NT2/D1 (cell line): Measurements from ENCODE around the gene STRADB.

Source experiments
- DNase-seq: peaks from one replicate; pipeline ENCODE4 v3.0.0-alpha.2; 2011; ENCODE audit warnings: low read depth, low spot score
- H3K27me3 ChIP-seq: 2 replicates; pipeline ENCODE4 v1.6.0; 2011; ENCODE audit warnings: mild to moderate bottlenecking; ENCODE audit not compliant: insufficient read length, insufficient read depth
- H3K36me3 ChIP-seq: 2 replicates; pipeline ENCODE4 v1.6.1; 2011; ENCODE audit warnings: mild to moderate bottlenecking, low read length, mixed read lengths; ENCODE audit not compliant: insufficient read depth, insufficient read length
- H3K4me1 ChIP-seq: 2 replicates; pipeline ENCODE4 v1.5.1; 2011; ENCODE audit not compliant: insufficient read depth, insufficient read length
- H3K4me3 ChIP-seq: 2 replicates; pipeline ENCODE4 v1.5.1; 2011; ENCODE audit warnings: low read depth; ENCODE audit not compliant: insufficient read length
- H3K9ac ChIP-seq: 2 replicates; pipeline ENCODE4 v1.6.0; 2011; ENCODE audit warnings: low read depth; ENCODE audit not compliant: insufficient read length
- H3K9me3 ChIP-seq: 2 replicates; pipeline ENCODE4 v1.5.1; 2011; ENCODE audit warnings: mild to moderate bottlenecking, low read length; ENCODE audit not compliant: insufficient read depth
- SUZ12 ChIP-seq: IDR thresholded peaks from 2 replicates; pipeline ENCODE4 v1.6.1; 2011; ENCODE audit not compliant: insufficient read length, insufficient read depth; ENCODE audit errors: extremely low read depth
- YY1 ChIP-seq: IDR thresholded peaks from 2 replicates; pipeline ENCODE4 v1.6.1; 2011; ENCODE audit not compliant: insufficient read length, insufficient read depth
- ZNF274 ChIP-seq: IDR thresholded peaks from 2 replicates; pipeline ENCODE4 v1.6.1; 2011; ENCODE audit warnings: mild to moderate bottlenecking, low read depth, low read length

Gene STRADB

GRCh38 chr2:201496785-201497184 lies 45.2 kb downstream of the STRADB start:
- Histone ChIP-seq H3K9ac (no peak overlapping the region), H3K4me1 (no peaks in the 10 kb centered on the region), H3K4me3 (no peak overlapping the region), H3K9me3 (no peaks in the 10 kb centered on the region), H3K27me3 (no peaks in the 10 kb centered on the region), H3K36me3 (no peaks in the 10 kb centered on the region)
- no peak for DNase-seq
- TF ChIP-seq SUZ12 (no peak), ZNF274 (no peak), YY1 (no peak)

- Histone ChIP-seq H3K9ac (no peak overlapping the region), H3K9me3 (peaks cover 9% of the 10 kb centered on the region; the same call in 1 of the 2 replicates), H3K27me3 (no peaks in the 10 kb centered on the region), H3K36me3 (no peaks in the 10 kb centered on the region), H3K4me3 (no peak overlapping the region), H3K4me1 (no peaks in the 10 kb centered on the region)
- no peak for DNase-seq
- TF ChIP-seq SUZ12 (no peak), YY1 (no peak), ZNF274 (no peak)
Observed at GRCh38 chr2:201500534-201500933, 49.0 kb downstream of the STRADB start.

GRCh38 chr2:201502713-201503112 lies 51.2 kb downstream of the STRADB start:
- TF ChIP-seq YY1 (no peak), ZNF274 (no peak), SUZ12 (no peak)

GRCh38 chr2:201507725-201508124 lies 56.2 kb downstream of the STRADB start:
- Histone ChIP-seq H3K9me3 (peaks cover 14% of the 10 kb centered on the region; the same call in 1 of the 2 replicates), H3K36me3 (no peaks in the 10 kb centered on the region), H3K9ac (no peak overlapping the region), H3K4me1 (no peaks in the 10 kb centered on the region), H3K27me3 (no peaks in the 10 kb centered on the region), H3K4me3 (no peak overlapping the region)
- TF ChIP-seq SUZ12 (no peak), ZNF274 (no peak), YY1 (no peak)
- no peak for DNase-seq

More at GRCh38 chr2:201502713-201503112, 51.2 kb downstream of the STRADB start:
- no peak for DNase-seq
- no peak overlapping the region for H3K4me3 ChIP-seq
- H3K9me3 ChIP-seq = peaks cover 9% of the 10 kb centered on the region; the same call in 1 of the 2 replicates
- H3K4me1 ChIP-seq = no peaks in the 10 kb centered on the region
- no peaks in the 10 kb centered on the region for H3K36me3 ChIP-seq
- no peak overlapping the region for H3K9ac ChIP-seq
- no peaks in the 10 kb centered on the region for H3K27me3 ChIP-seq

- Histone ChIP-seq H3K9ac (no peak overlapping the region), H3K4me1 (no peaks in the 10 kb centered on the region), H3K9me3 (0 out of 2 replicates have a peak, but pooled peaks cover 8% of the 10 kb centered on the region), H3K36me3 (no peaks in the 10 kb centered on the region), H3K27me3 (no peaks in the 10 kb centered on the region), H3K4me3 (no peak overlapping the region)
- TF ChIP-seq ZNF274 (no peak), SUZ12 (no peak), YY1 (no peak)
- DNase-seq = no peak
Observed at GRCh38 chr2:201513271-201513670, 61.7 kb downstream of the STRADB start.

GRCh38 chr2:201515573-201516246 lies 64.2 kb downstream of the STRADB start:
- no peaks in the 10 kb centered on the region for H3K27me3 ChIP-seq
- DNase-seq = no peak

GRCh38 chr2:201517094-201517493 lies 65.6 kb downstream of the STRADB start:
- H3K9me3 ChIP-seq = 0 out of 2 replicates have a peak, but pooled peaks cover 4% of the 10 kb centered on the region
- no peaks in the 10 kb centered on the region for H3K4me1 ChIP-seq
- no peak for DNase-seq
- H3K9ac ChIP-seq = no peak overlapping the region
- H3K27me3 ChIP-seq = no peaks in the 10 kb centered on the region
- TF ChIP-seq YY1 = no peak
- no peak for TF ChIP-seq SUZ12
- TF ChIP-seq ZNF274 = no peak
- no peak overlapping the region for H3K4me3 ChIP-seq
- no peaks in the 10 kb centered on the region for H3K36me3 ChIP-seq

More at GRCh38 chr2:201515573-201516246, 64.2 kb downstream of the STRADB start:
- TF ChIP-seq YY1 (no peak), ZNF274 (no peak), SUZ12 (no peak)
- H3K4me1 ChIP-seq = no peaks in the 10 kb centered on the region
- H3K36me3 ChIP-seq = no peaks in the 10 kb centered on the region
- 0 out of 2 replicates have a peak, but pooled peaks cover 4% of the 10 kb centered on the region for H3K9me3 ChIP-seq
- no peak overlapping the region for H3K4me3 ChIP-seq
- H3K9ac ChIP-seq = no peak overlapping the region

GRCh38 chr2:201520201-201520600 lies 68.7 kb downstream of the STRADB start:
- no peak for TF ChIP-seq YY1
- TF ChIP-seq SUZ12 = no peak
- TF ChIP-seq ZNF274 = no peak
- Histone ChIP-seq H3K4me3 (no peak overlapping the region), H3K9ac (no peak overlapping the region), H3K9me3 (peaks cover 11% of the 10 kb centered on the region), H3K36me3 (no peaks in the 10 kb centered on the region), H3K4me1 (no peaks in the 10 kb centered on the region), H3K27me3 (no peaks in the 10 kb centered on the region)
- no peak for DNase-seq
